G401.6 (cell line): Measurements from ENCODE around the gene EGR2.
"Not testable (repeated sequence)": the region's sequence is repeated elsewhere in the genome, so short reads cannot be mapped to it uniquely, and the experiment has no call there.

Experiments used
- FAIRE-seq: peaks from 2 replicates; lab custom pipeline; 2012; peaks lifted over from hg19 to GRCh38; lab: Jason Lieb, UNC

EGR2 gene

GRCh38 chr10:62792261-62792660 lies 23.9 kb downstream of the EGR2 start:
- FAIRE-seq, result no peak

- FAIRE-seq, result no peak
Measured at GRCh38 chr10:62790571-62790970, 25.6 kb downstream of the EGR2 start.

GRCh38 chr10:62790019-62790555 lies 26.1 kb downstream of the EGR2 start:
- no peak for FAIRE-seq

GRCh38 chr10:62788861-62789467 lies 27.2 kb downstream of the EGR2 start:
- FAIRE-seq, result no peak

GRCh38 chr10:62788285-62788684 lies 27.9 kb downstream of the EGR2 start:
- FAIRE-seq, result not testable (repeated sequence)

- FAIRE-seq, result not testable (repeated sequence)
Measured at GRCh38 chr10:62784537-62784936, 31.6 kb downstream of the EGR2 start.

- no peak for FAIRE-seq
Measured at GRCh38 chr10:62779487-62780248, 36.5 kb downstream of the EGR2 start.

- no peak for FAIRE-seq
Measured at GRCh38 chr10:62778125-62778524, 38.0 kb downstream of the EGR2 start.

- no peak for FAIRE-seq
Measured at GRCh38 chr10:62772186-62772974, 43.8 kb downstream of the EGR2 start.

GRCh38 chr10:62769574-62770242 lies 46.5 kb downstream of the EGR2 start:
- no peak for FAIRE-seq

- no peak for FAIRE-seq
Measured at GRCh38 chr10:62766386-62766785, 49.8 kb downstream of the EGR2 start.

GRCh38 chr10:62765726-62766125 lies 50.4 kb downstream of the EGR2 start:
- no peak for FAIRE-seq

GRCh38 chr10:62764011-62764410 lies 52.2 kb downstream of the EGR2 start:
- no peak for FAIRE-seq

- no peak for FAIRE-seq
Measured at GRCh38 chr10:62763155-62763554, 53.0 kb downstream of the EGR2 start.
